22Rv1 (cell line): Measurements from ENCODE around the gene BMAL1.

Experiments
- CTCF ChIP-seq: fragments of 450-650 bp; IDR thresholded peaks from 2 replicates; pipeline ENCODE4 v1.5.1; 2017; ENCODE audit warnings: mild to moderate bottlenecking
- ZFX ChIP-seq: fragments of 450-650 bp; IDR thresholded peaks from 2 replicates; pipeline ENCODE4 v1.6.1; 2017; ENCODE audit warnings: antibody characterized with exemption, borderline replicate concordance

- no peak for TF ChIP-seq CTCF
- TF ChIP-seq ZFX = no peak
These were observed 137.6 kb downstream of the BMAL1 start for GRCh38 chr11:13415201-13415600.
